H7 (cell line): Measurements from ENCODE around the gene PHLPP2. TPM values are rescaled to one million over a fixed set of nuclear protein-coding genes. Genes with fewer than 3 reads are reported as not detected.

Source experiments
- total RNA-seq: library from RNA; depleted of rRNA; stranded (reverse); fragments of >200 nt; shearing (Covaris generic); gene quantifications from 2 replicates; pipeline ENCODE4 v1.2.3, GENCODE V29; 2014; rRNA removed

The PHLPP2 gene
- total RNA-seq, 1 experiment from 2014 or later: 5.3 TPM

Other genes with a start within 250 kb of the PHLPP2 start
- 1.7 and 2.6 TPM in 2 replicates for gene ZNF19, start 235.4 kb downstream of the PHLPP2 start, total RNA-seq
- 6.7 and 7.6 TPM in 2 replicates for gene CHST4, start 198.3 kb downstream of the PHLPP2 start, total RNA-seq
- not detected in 2 replicates for gene TAT, start 147.6 kb downstream of the PHLPP2 start, total RNA-seq
- 3.4 and 3.8 TPM in 2 replicates for gene MARVELD3, start 98.5 kb downstream of the PHLPP2 start, total RNA-seq
- 36.7 and 42.5 TPM in 2 replicates for gene AP1G1, start 84.1 kb upstream of the PHLPP2 start, total RNA-seq
- 12.1 and 12.6 TPM in 2 replicates for gene ATXN1L, start 121.3 kb upstream of the PHLPP2 start, total RNA-seq
- gene ZNF821, start 159.5 kb upstream of the PHLPP2 start, total RNA-seq: 16.8 and 19.8 TPM in 2 replicates
- gene IST1, start 170.8 kb upstream of the PHLPP2 start, total RNA-seq: 267 and 292 TPM in 2 replicates